Left lung (tissue), 10 donors: ENCODE measurements around the gene PALLD. TPM values are rescaled to one million over a fixed set of nuclear protein-coding genes. Genes with fewer than 3 reads are reported as not detected.
A peak's percentile ranks its signal among the peaks of the same experiment; 100 is the strongest.

Experiments used
- ATAC-seq: fragments of 200-7000 bp; cut with Tn5 transposase; one replicate; pipeline ENCODE4 v1.9.1; 2020; ENCODE audit warnings: moderate library complexity
- DNase-seq, 4 donors: peaks; one replicate each; pipeline ENCODE4 v3.0.0-alpha.2; 2013 to 2020
- H3K27ac ChIP-seq, 2 donors: fragments of 200-600 bp; sonication (generic) in 1 of 2; one replicate each; pipeline versions ENCODE4 v1.5.0 to v1.8.0; 2020 to 2021
- H3K27me3 ChIP-seq, 2 donors: fragments of 200-600 bp; sonication (generic) in 1 of 2; one replicate each; pipeline versions ENCODE4 v1.5.0 to v1.8.0; 2020 to 2021
- H3K36me3 ChIP-seq, 2 donors: fragments of 200-600 bp; sonication (generic) in 1 of 2; one replicate each; pipeline versions ENCODE4 v1.5.0 to v1.8.0; 2020 to 2021
- H3K4me1 ChIP-seq, 2 donors: fragments of 200-600 bp; one replicate each; pipeline ENCODE4 v1.8.0; 2021
- H3K4me3 ChIP-seq, 2 donors: fragments of 200-600 bp; sonication (generic) in 1 of 2; one replicate each; pipeline versions ENCODE4 v1.5.0 to v1.8.0; 2020 to 2021; ENCODE audit warnings: mild to moderate bottlenecking in 1 of 2
- H3K9me3 ChIP-seq, 2 donors: fragments of 200-600 bp; sonication (generic) in 1 of 2; one replicate each; pipeline versions ENCODE4 v1.5.0 to v1.8.0; 2020 to 2021
- CTCF ChIP-seq, 2 donors: fragments of 200-600 bp; sonication (generic) in 1 of 2; IDR thresholded peaks; one replicate each; pipeline versions ENCODE4 v1.5.0 to v1.8.0; 2021; ENCODE audit warnings: antibody characterized with exemption in 2 of 2
- intact Hi-C, 2 donors: fragments of 100-400 bp; cut with DNase I; formaldehyde crosslinking; loops; one replicate each; pipeline versions ENCODE4 v1.11.2 to v1.14.2; 2022
- polyA plus RNA-seq, 6 donors: library from polyadenylated mRNA; unstranded; fragments of 120-200 nt; gene quantifications; one replicate each; pipeline ENCODE4 v1.2.1, GENCODE V29; 2013; ENCODE audit not compliant: insufficient read length in 6 of 6
- total RNA-seq, 2 donors: library from RNA; stranded (reverse); fragmentation: NEBNext Ultra II Directional; extraction: Animal tissue kit (Norgen Biotek cat#: 25700); gene quantifications; one replicate each; pipeline ENCODE4 v1.2.1, GENCODE V29; 2021
- donor health status: DM: no; HTN: yes; CAD: no.
- donor health status: DM: no; HTN: no; CAD: no.

Gene PALLD
- total and polyA plus RNA-seq, 8 donors: 67.5 to 194 (median 80.4) TPM

- no peaks in the 10 kb centered on the region for H3K4me1 ChIP-seq
- H3K4me3 ChIP-seq: no peak overlapping the region
- ATAC-seq (no peak), DNase-seq (no peak)
- peak overlapping the region in 1 of 2 donors; percentile 23 for H3K27ac ChIP-seq
- H3K9me3 ChIP-seq: no peaks in the 10 kb centered on the region
- intact Hi-C loops: no loop called here
- no peaks in the 10 kb centered on the region for H3K36me3 ChIP-seq
- H3K27me3 ChIP-seq: no peaks in the 10 kb centered on the region
- TF ChIP-seq CTCF (IDR thresholded peaks at IDR 0.05): no peak
These were observed 371.9 kb downstream of the PALLD start for GRCh38 chr4:168868802-168869201.

- Histone ChIP-seq H3K4me3 (no peak overlapping the region), H3K27ac (peak overlapping the region in 1 of 2 donors; percentile 6), H3K36me3 (no peaks in the 10 kb centered on the region), H3K4me1 (no peaks in the 10 kb centered on the region), H3K27me3 (no peaks in the 10 kb centered on the region), H3K9me3 (no peaks in the 10 kb centered on the region)
- intact Hi-C loops: no loop called here
- DNase-seq: no peak
- TF ChIP-seq CTCF (IDR thresholded peaks at IDR 0.05): no peak
- no peak for ATAC-seq
These were observed 373.2 kb downstream of the PALLD start for GRCh38 chr4:168870004-168870403.

GRCh38 chr4:168871632-168872031, 374.8 kb downstream of the PALLD start:
- no peaks in the 10 kb centered on the region for H3K36me3 ChIP-seq
- H3K4me3 ChIP-seq: no peak overlapping the region
- H3K9me3 ChIP-seq: no peaks in the 10 kb centered on the region
- no peak overlapping the region for H3K27ac ChIP-seq
- ATAC-seq: no peak
- peaks cover 0 to 12% of the 10 kb centered on the region in 2 donors for H3K27me3 ChIP-seq
- H3K4me1 ChIP-seq: no peaks in the 10 kb centered on the region
- no peak for TF ChIP-seq CTCF (IDR thresholded peaks at IDR 0.05)
- intact Hi-C loops: no loop called here
- no peak for DNase-seq

GRCh38 chr4:168874083-168874482, 377.2 kb downstream of the PALLD start:
- Histone ChIP-seq H3K27ac (no peak overlapping the region), H3K4me1 (peaks cover 0 to 19% of the 10 kb centered on the region in 2 donors), H3K27me3 (peaks cover 0 to 35% of the 10 kb centered on the region in 2 donors), H3K9me3 (no peaks in the 10 kb centered on the region), H3K4me3 (no peak overlapping the region), H3K36me3 (no peaks in the 10 kb centered on the region)
- DNase-seq (no peak), ATAC-seq (no peak)
- TF ChIP-seq CTCF (IDR thresholded peaks at IDR 0.05): no peak
- intact Hi-C loops: no loop called here

- intact Hi-C loops: no loop called here
- H3K4me3 ChIP-seq: no peak overlapping the region
- TF ChIP-seq CTCF (IDR thresholded peaks at IDR 0.05): no peak
- peak overlapping the region in 1 of 2 donors; percentile 5 for H3K27ac ChIP-seq
- peaks cover 0 to 40% of the 10 kb centered on the region in 2 donors for H3K4me1 ChIP-seq
- no peak for DNase-seq
- no peaks in the 10 kb centered on the region for H3K9me3 ChIP-seq
- peaks cover 0 to 39% of the 10 kb centered on the region in 2 donors for H3K27me3 ChIP-seq
- H3K36me3 ChIP-seq: no peaks in the 10 kb centered on the region
- ATAC-seq: no peak
These were observed 379.3 kb downstream of the PALLD start for GRCh38 chr4:168876106-168876505.
